ENCODE data around the gene GNA15.

The GNA15 gene

DNA sequence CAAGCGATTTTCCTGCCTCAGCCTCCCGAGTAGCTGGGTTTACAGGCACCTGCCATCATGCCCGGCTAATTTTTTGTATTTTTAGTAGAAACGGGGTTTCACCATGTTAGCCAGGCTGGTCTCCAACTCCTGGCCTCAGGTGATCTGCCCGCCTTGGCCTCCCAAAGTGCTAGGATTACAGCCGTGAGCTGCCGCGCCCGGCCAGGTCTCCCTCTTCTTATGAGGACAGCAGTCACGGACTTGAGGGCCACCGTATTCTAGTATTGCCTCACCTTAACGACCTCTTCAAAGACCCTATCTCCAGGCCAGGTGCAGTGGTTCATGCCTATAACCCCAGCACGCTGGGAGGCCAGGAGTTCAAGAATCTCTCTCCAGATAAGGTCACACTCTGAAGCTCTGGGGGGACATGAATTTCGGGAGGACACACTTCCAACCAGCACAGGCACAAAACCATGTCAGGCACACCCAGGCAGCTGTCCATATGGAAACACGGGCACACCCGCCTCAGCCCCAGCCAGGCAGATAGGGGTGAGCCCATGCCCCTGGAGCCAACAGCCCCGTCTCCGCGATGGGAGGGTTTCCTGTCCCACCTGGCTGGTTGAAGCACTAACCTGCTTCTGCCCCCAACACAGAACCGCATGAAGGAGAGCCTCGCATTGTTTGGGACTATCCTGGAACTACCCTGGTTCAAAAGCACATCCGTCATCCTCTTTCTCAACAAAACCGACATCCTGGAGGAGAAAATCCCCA, 21.4 kb downstream of the GNA15 start:
- TF ChIP-seq, protein P1, sequence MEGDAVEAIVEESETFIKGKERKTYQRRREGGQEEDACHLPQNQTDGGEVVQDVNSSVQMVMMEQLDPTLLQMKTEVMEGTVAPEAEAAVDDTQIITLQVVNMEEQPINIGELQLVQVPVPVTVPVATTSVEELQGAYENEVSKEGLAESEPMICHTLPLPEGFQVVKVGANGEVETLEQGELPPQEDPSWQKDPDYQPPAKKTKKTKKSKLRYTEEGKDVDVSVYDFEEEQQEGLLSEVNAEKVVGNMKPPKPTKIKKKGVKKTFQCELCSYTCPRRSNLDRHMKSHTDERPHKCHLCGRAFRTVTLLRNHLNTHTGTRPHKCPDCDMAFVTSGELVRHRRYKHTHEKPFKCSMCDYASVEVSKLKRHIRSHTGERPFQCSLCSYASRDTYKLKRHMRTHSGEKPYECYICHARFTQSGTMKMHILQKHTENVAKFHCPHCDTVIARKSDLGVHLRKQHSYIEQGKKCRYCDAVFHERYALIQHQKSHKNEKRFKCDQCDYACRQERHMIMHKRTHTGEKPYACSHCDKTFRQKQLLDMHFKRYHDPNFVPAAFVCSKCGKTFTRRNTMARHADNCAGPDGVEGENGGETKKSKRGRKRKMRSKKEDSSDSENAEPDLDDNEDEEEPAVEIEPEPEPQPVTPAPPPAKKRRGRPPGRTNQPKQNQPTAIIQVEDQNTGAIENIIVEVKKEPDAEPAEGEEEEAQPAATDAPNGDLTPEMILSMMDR (IDR thresholded peaks at IDR 0.05; ENCODE audit: low read depth, low read length, missing control alignments), result no peak
- DNase-seq (ENCODE audit: extremely low read depth, low read depth), result no peak
- H3K4me3 ChIP-seq (replicated peaks; ENCODE audit: low read depth, low read length), result no peak overlapping the region

DNA sequence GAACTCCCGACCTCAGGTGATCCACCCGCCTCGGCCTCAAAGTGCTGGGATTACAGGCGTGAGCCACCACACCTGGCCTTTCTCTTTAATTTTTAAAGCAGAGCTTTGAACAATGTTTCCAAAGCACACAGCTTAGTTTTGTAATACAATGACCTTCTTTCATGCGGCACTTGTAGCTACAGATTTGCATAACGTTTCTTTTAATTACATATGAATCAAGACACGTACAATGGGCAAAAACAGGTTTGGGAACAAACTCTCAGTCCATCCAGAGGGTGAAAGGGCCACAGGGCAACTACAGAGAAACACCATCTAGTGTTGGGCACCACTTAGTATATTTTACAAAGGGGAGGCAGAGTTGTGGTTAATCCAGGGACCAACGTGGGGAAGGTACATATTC, 23.7 kb downstream of the GNA15 start:
- no peak overlapping the region for H3K4me3 ChIP-seq (replicated peaks; ENCODE audit: low read depth, low read length)
- DNase-seq (ENCODE audit: extremely low read depth, low read depth), result no peak
- TF ChIP-seq, protein P1 (IDR thresholded peaks at IDR 0.05; ENCODE audit: low read depth, low read length, missing control alignments), result no peak

DNA sequence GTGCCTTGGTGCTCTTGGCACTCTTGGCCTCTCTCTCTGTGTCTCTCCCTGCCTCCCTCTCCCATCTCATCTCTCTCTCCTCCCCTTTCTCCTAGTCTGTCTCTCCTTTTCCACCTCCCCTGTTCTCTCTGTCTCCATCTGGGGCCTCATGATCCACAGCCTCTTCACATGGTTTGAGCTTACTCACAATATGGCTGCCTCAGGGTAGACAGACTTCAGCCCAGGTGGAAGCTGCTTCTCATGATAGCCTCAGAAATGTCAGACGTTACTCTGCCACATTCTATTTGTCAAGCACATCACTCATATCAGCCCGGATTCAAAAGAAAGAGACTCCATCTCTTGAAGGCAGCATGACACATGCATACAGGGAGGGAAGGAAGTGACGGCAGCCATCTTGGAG, 24.4 kb downstream of the GNA15 start:
- DNase-seq (ENCODE audit: extremely low read depth, low read depth), result no peak
- TF ChIP-seq, protein P1 (IDR thresholded peaks at IDR 0.05; ENCODE audit: low read depth, low read length, missing control alignments), result no peak

DNA sequence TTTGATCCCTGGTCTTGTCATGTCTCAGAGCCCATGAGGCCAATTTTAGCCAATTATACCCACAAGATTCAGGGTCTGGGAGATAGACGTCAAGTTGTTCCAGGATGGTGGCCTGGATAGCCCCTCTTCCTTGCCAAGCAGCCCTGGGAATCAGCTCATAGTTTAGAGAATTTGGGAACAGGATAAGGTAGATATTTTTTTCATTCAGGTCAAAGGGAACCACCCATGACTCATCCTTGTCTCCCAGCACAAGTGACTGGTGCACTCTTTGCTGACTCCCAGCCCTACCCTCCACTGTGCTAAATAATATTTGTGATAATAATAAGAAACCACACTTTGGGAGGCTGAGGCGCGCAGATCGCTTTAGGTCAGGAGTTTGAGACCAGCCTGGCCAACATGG, 25.6 kb downstream of the GNA15 start:
- TF ChIP-seq, protein P1 (IDR thresholded peaks at IDR 0.05; ENCODE audit: low read depth, low read length, missing control alignments), result no peak
- DNase-seq (ENCODE audit: extremely low read depth, low read depth), result no peak
- no peak overlapping the region for H3K4me3 ChIP-seq (replicated peaks; ENCODE audit: low read depth, low read length)

More for the DNA sequence above, 24.4 kb downstream of the GNA15 start:
- H3K4me3 ChIP-seq (replicated peaks; ENCODE audit: low read depth, low read length), result no peak overlapping the region

DNA sequence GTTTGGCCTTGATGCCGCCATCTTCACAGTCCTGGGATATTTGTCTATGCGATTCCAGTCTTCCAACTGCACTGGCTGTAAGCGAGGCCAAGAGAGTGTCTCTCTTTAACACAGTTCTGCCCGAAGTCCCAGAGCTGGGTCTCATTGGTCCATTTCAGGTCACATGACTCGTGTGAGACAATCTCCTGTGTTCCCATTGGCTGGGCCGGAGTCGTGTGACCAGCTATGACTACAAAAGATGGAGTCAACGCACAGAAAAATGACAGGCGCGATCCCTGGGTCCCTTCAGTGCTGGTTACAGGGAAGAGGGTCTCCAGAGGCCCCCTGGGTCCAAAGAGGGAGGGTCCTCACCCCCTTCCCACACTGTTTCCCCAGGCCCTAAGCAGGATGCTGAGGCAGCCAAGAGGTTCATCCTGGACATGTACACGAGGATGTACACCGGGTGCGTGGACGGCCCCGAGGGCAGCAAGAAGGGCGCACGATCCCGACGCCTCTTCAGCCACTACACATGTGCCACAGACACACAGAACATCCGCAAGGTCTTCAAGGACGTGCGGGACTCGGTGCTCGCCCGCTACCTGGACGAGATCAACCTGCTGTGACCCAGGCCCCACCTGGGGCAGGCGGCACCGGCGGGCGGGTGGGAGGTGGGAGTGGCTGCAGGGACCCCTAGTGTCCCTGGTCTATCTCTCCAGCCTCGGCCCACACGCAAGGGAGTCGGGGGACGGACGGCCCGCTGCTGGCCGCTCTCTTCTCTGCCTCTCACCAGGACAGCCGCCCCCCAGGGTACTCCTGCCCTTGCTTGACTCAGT, 26.8 kb downstream of the GNA15 start:
- H3K4me3 ChIP-seq (replicated peaks; ENCODE audit: low read depth, low read length), result no peak overlapping the region
- DNase-seq (ENCODE audit: extremely low read depth, low read depth), result no peak
- TF ChIP-seq, protein P1 (IDR thresholded peaks at IDR 0.05; ENCODE audit: low read depth, low read length, missing control alignments), result no peak

DNA sequence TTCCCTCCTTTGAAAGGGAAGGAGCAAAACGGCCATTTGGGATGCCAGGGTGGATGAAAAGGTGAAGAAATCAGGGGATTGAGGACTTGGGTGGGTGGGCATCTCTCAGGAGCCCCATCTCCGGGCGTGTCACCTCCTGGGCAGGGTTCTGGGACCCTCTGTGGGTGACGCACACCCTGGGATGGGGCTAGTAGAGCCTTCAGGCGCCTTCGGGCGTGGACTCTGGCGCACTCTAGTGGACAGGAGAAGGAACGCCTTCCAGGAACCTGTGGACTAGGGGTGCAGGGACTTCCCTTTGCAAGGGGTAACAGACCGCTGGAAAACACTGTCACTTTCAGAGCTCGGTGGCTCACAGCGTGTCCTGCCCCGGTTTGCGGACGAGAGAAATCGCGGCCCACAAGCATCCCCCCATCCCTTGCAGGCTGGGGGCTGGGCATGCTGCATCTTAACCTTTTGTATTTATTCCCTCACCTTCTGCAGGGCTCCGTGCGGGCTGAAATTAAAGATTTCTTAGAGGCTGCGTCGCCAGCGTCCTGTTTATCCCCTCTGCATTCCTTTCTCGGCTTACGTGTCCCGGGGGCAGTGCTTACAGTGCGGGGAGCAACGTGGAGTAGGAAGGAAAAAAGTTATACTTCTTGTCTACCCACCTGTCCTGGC, 27.5 kb downstream of the GNA15 start:
- no peak for DNase-seq (ENCODE audit: extremely low read depth, low read depth)

More for the DNA sequence above, 27.5 kb downstream of the GNA15 start:
- TF ChIP-seq, protein P1 (IDR thresholded peaks at IDR 0.05; ENCODE audit: low read depth, low read length, missing control alignments), result peak; percentile 97
- no peak overlapping the region for H3K4me3 ChIP-seq (replicated peaks; ENCODE audit: low read depth, low read length)

Data from HFF-Myc (cell line).